GM12878 (cell line): ENCODE measurements around the gene CRISP2. TPM values are rescaled to one million over a fixed set of nuclear protein-coding genes. Genes with fewer than 3 reads are reported as not detected.

ENCODE experiments used
- ATAC-seq: fragments of 200-7000 bp; cut with Tn5 transposase; 3 replicates; pipeline ENCODE4 v1.9.1; 2020; ENCODE audit warnings: mild to moderate bottlenecking, moderate library complexity
- BruUV-seq: library from RNA; stranded (reverse); fragments of 400-500 nt; replicated peaks from 2 replicates; lab custom pipeline; 2021; lab: Mats Ljungman, UMichigan
- CTCF ChIA-PET: fragments of 300-600 bp; sonication (Branson Sonifier 250); formaldehyde crosslinking; extraction: SDS; loops from one replicate; lab custom pipeline; 2021; ENCODE audit warnings: inconsistent platforms; lab: Yijun Ruan, JAX
- POLR2A ChIA-PET: fragments of 350-600 bp; formaldehyde crosslinking; extraction: SDS; loops from one replicate; lab custom pipeline; 2021; ENCODE audit warnings: inconsistent platforms; lab: Charles Lee
- RAD21 ChIA-PET: fragments of 300-600 bp; sonication (Branson Sonifier 250); formaldehyde crosslinking; loops from one replicate; lab custom pipeline; 2023; ENCODE audit warnings: antibody characterized with exemption; ENCODE audit not compliant: unreplicated experiment; lab: Charles Lee
- SMC1A ChIA-PET: fragments of 300-600 bp; sonication (Branson Sonifier 250); formaldehyde crosslinking; loops from one replicate; lab custom pipeline; 2023; ENCODE audit not compliant: unreplicated experiment, uncharacterized antibody; lab: Charles Lee
- DNase-seq: peaks from one replicate; pipeline ENCODE4 v3.0.0-alpha.2; 2011; ENCODE audit warnings: low read depth, low spot score
- FAIRE-seq: peaks from 3 replicates; lab custom pipeline; 2011; peaks lifted over from hg19 to GRCh38; lab: Jason Lieb, UNC
- H2AFZ ChIP-seq: 2 replicates; pipeline ENCODE4 v1.6.0; 2011; ENCODE audit warnings: low read depth, low read length, control low read depth; ENCODE audit not compliant: control insufficient read depth
- H3K27ac ChIP-seq: 2 replicates; pipeline ENCODE4 v1.5.1; 2011; ENCODE audit warnings: control low read depth; ENCODE audit not compliant: control insufficient read depth, insufficient read depth
- H3K27me3 ChIP-seq, 2 experiments: replicated peaks in 1 of 2; 2 replicates each; pipeline versions ENCODE4 v1.6.0 to v1.6.1; 2011; ENCODE audit warnings: low read length in 1 of 2; ENCODE audit not compliant: control insufficient read depth in 2 of 2, insufficient read depth in 2 of 2
- H3K36me3 ChIP-seq, 2 experiments: 2 replicates each; pipeline ENCODE4 v1.5.1; 2011; ENCODE audit warnings: low read length in 1 of 2; ENCODE audit not compliant: control insufficient read depth in 2 of 2, insufficient read depth in 2 of 2
- H3K4me1 ChIP-seq: 2 replicates; pipeline ENCODE4 v1.6.1; 2011; ENCODE audit warnings: mild to moderate bottlenecking, low read length, moderate library complexity, mixed read lengths; ENCODE audit not compliant: control insufficient read depth, insufficient read depth
- H3K4me2 ChIP-seq: 2 replicates; pipeline ENCODE4 v1.6.0; 2011; ENCODE audit warnings: control low read depth; ENCODE audit not compliant: control insufficient read depth, insufficient read depth
- H3K4me3 ChIP-seq: fragments of 200-600 bp; sonication (generic); 2 replicates; pipeline ENCODE4 v1.5.1; 2016
- H3K79me2 ChIP-seq: 2 replicates; pipeline ENCODE4 v1.6.0; 2011; ENCODE audit warnings: low read length; ENCODE audit not compliant: control insufficient read depth, insufficient read depth
- H3K9ac ChIP-seq: 2 replicates; pipeline ENCODE4 v1.8.0; 2011; ENCODE audit warnings: low read length, control low read depth, mixed read lengths; ENCODE audit not compliant: control insufficient read depth, insufficient read depth
- H3K9me3 ChIP-seq: replicated peaks from 3 replicates; pipeline ENCODE4 v1.5.1; 2011; ENCODE audit warnings: mild to moderate bottlenecking, low read length; ENCODE audit not compliant: control insufficient read depth, insufficient read depth
- H4K20me1 ChIP-seq: 2 replicates; pipeline ENCODE4 v1.6.0; 2011; ENCODE audit not compliant: control insufficient read depth, insufficient read depth
- CUX1 ChIP-seq: IDR thresholded peaks from 2 replicates; pipeline ENCODE4 v1.6.1; 2012; ENCODE audit warnings: improper control_type of control experiment, low read depth, low read length; ENCODE audit not compliant: insufficient replicate concordance
- MXI1 ChIP-seq: fragments of 150-350 bp; IDR thresholded peaks from 2 replicates; pipeline ENCODE4 v1.6.1; 2011; ENCODE audit warnings: low read depth, mild to moderate bottlenecking, inconsistent platforms, low read length, improper control_type of control experiment
- REST ChIP-seq: IDR thresholded peaks from 2 replicates; pipeline ENCODE4 v1.6.1; 2012; ENCODE audit warnings: mild to moderate bottlenecking, low read depth, low read length
- WGBS: methylation state at CpG from one replicate; pipeline ENCODE4 v1.1.6; 2016; ENCODE audit warnings: low lambda C conversion rate; ENCODE audit not compliant: insufficient replicate concordance, insufficient coverage; ENCODE audit errors: missing lambda C conversion rate; 5-methylcytosine and 5-hydroxymethylcytosine counted together
- in situ Hi-C: fragments of 300-500 bp; cut with MboI; formaldehyde crosslinking; loops from 9 replicates; pipeline ENCODE4 v1.14.3; 2018; ENCODE audit warnings: mixed read lengths
- intact Hi-C: fragments of 100-400 bp; cut with micrococcal nuclease; formaldehyde crosslinking; loops from one replicate; pipeline ENCODE4 v1.14.2; 2022; ENCODE audit not compliant: unreplicated experiment
- polyA plus RNA-seq, 11 experiments: library from polyadenylated mRNA; depleted of rRNA in 4 of 11; unstranded in 6 of 11; stranded (reverse) in 5 of 11; fragments of >200 nt; fragmentation: Nextera tagmentation in 4 of 11; fragmentation: Illumina TruSeq in 1 of 11; extraction: Ambion mirVana in 4 of 11; extraction: Trizol in 1 of 11; gene quantifications; 1 replicate in 1 of 11; 2 replicates in 10 of 11; pipeline versions ENCODE4 v1.2.1 to v1.2.3, GENCODE V29; 2011 to 2016; ENCODE audit warnings: inconsistent platforms in 2 of 11, missing spikeins in 2 of 11, low read depth in 1 of 11
- total RNA-seq, 4 experiments: library from RNA; depleted of rRNA in 3 of 4; stranded (reverse); fragments of >200 nt in 3 of 4; fragmentation: Illumina TruSeq in 1 of 4; extraction: Trizol in 1 of 4; gene quantifications; 2 replicates each; pipeline versions ENCODE4 v1.2.1 to v1.2.3, GENCODE V29; 2013 to 2021

The CRISP2 gene
- total and polyA plus RNA-seq, 10 of the 15 experiments (the other 5 are each of a cell fraction or from before 2014, with no cell fraction given), result not detected

DNA sequence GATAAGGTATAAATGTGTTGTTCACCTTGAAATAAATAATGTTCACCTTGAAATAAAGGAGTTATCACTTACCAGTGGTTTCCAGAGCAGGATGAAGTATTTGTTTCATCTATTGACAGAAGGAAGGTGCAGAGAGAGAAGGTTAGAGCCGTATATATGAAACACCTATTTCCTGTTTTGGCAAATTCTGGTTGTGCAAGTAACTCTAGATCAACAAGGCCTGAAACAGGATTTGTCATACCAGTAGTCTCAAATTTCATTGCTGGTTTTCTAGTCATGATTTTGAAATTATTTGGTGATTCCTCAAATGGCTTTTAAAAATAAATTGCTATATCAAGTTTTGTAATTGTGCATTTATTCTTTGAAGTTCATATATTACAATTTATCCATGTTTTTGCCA, 30.9 kb upstream of the CRISP2 start, which contains the start of gene CRISP3:
CRISP3 (minus strand) TSS at position 130 of the 400 bp plus-strand sequence; CDS start at position 109, 21 bp downstream.
- Histone ChIP-seq H3K36me3 (no peaks in the 10 kb centered on the region), H4K20me1 (no peaks in the 10 kb centered on the region), H3K9ac (no peak within 1 kb of the TSS), H3K4me1 (no peaks in the 10 kb centered on the region), H3K27me3 (no peaks in the 10 kb centered on the region), H3K4me3 (no peak within 1 kb of the TSS), H2AFZ (no peak within 1 kb of the TSS), H3K79me2 (no peaks in the 10 kb centered on the region), H3K9me3 (no peaks in the 10 kb centered on the region), H3K4me2 (no peak within 1 kb of the TSS), H3K27ac (no peak within 1 kb of the TSS)
- POLR2A ChIA-PET, result no interaction called here
- CTCF ChIA-PET, result no interaction called here
- WGBS, result 23% methylated on average over 1 of the region's 1 CpG
- TF ChIP-seq CUX1, result no peak
- TF ChIP-seq MXI1, result no peak
- TF ChIP-seq REST, result no peak
- intact Hi-C loops, result no loop called here
- SMC1A ChIA-PET, result no interaction called here
- ATAC-seq (no peak), DNase-seq (no peak), FAIRE-seq (no peak)
- in situ Hi-C loops, result no loop called here
- RAD21 ChIA-PET, result interaction anchor here (0.8 kb wide), 1 partner anchor 212 kb away, joined by 3 read pairs; no protein-coding TSS in a partner anchor
- no TSS peak for BruUV-seq
